Superior temporal gyrus (tissue), 1 donor: ENCODE results near the gene RPL39.
A peak's percentile ranks its signal among the peaks of the same experiment; 100 is the strongest.
"Not testable (repeated sequence)": the region's sequence is repeated elsewhere in the genome, so short reads cannot be mapped to it uniquely, and the experiment has no call there.

Experiments
- DNase-seq: peaks from one replicate; pipeline ENCODE4 v3.0.0-alpha.2; 2016; ENCODE audit errors: extremely low spot score

The RPL39 gene

GRCh38 chrX:119791437-119792231 lies at the start of gene RPL39:
TSS of gene RPL39 (minus strand) at chrX:119791630. CDS start at chrX:119791576, 54 bp downstream.
- DNase-seq: peak; percentile 91

- no peak for DNase-seq
These were observed 42.5 kb upstream of the RPL39 start for GRCh38 chrX:119833905-119834304.

GRCh38 chrX:119828446-119828845 lies 37.0 kb upstream of the RPL39 start:
- no peak for DNase-seq

- DNase-seq: no peak
These were observed 35.0 kb upstream of the RPL39 start for GRCh38 chrX:119826399-119826959.

GRCh38 chrX:119824221-119824620 lies 32.8 kb upstream of the RPL39 start:
- DNase-seq: not testable (repeated sequence)

- not testable (repeated sequence) for DNase-seq
These were observed 30.3 kb upstream of the RPL39 start for GRCh38 chrX:119821703-119822102.

GRCh38 chrX:119817130-119817690 lies 25.8 kb upstream of the RPL39 start:
- no peak for DNase-seq

GRCh38 chrX:119816300-119816699 lies 24.9 kb upstream of the RPL39 start:
- no peak for DNase-seq

GRCh38 chrX:119809185-119809666 lies 17.8 kb upstream of the RPL39 start:
- no peak for DNase-seq

- not testable (repeated sequence) for DNase-seq
These were observed 17.0 kb upstream of the RPL39 start for GRCh38 chrX:119808461-119808860.

GRCh38 chrX:119802546-119802945 lies 11.1 kb upstream of the RPL39 start:
- DNase-seq: no peak

- no peak for DNase-seq
These were observed 10.1 kb upstream of the RPL39 start for GRCh38 chrX:119801253-119802221.

- peak; percentile 25 for DNase-seq
These were observed 423 bp downstream of the RPL39 start for GRCh38 chrX:119790977-119791436.

GRCh38 chrX:119784747-119785446 lies 6.5 kb downstream of the RPL39 start:
- DNase-seq: no peak

GRCh38 chrX:119783026-119783425 lies 8.4 kb downstream of the RPL39 start:
- no peak for DNase-seq

GRCh38 chrX:119778829-119779228 lies 12.6 kb downstream of the RPL39 start:
- no peak for DNase-seq

- DNase-seq: no peak
These were observed 15.8 kb downstream of the RPL39 start for GRCh38 chrX:119775517-119776238.

- DNase-seq: not testable (repeated sequence)
These were observed 22.0 kb downstream of the RPL39 start for GRCh38 chrX:119769388-119769787.

- DNase-seq: not testable (repeated sequence)
These were observed 23.0 kb downstream of the RPL39 start for GRCh38 chrX:119768436-119768835.

GRCh38 chrX:119763836-119764387 lies 27.5 kb downstream of the RPL39 start:
- no peak for DNase-seq
